GM21619 (cell line): ENCODE data around the gene ZP2.
"Not testable (repeated sequence)": the region's sequence is repeated elsewhere in the genome, so short reads cannot be mapped to it uniquely, and the experiment has no call there.

Experiments used
- ATAC-seq: cut with Tn5 transposase; IDR thresholded peaks from one replicate; pipeline ENCODE4 v1.9.1; 2021; ENCODE audit not compliant: unreplicated experiment

Gene ZP2

GRCh38 chr16:21179126-21179982, 32.0 kb downstream of the ZP2 start:
- no peak for ATAC-seq

DNA sequence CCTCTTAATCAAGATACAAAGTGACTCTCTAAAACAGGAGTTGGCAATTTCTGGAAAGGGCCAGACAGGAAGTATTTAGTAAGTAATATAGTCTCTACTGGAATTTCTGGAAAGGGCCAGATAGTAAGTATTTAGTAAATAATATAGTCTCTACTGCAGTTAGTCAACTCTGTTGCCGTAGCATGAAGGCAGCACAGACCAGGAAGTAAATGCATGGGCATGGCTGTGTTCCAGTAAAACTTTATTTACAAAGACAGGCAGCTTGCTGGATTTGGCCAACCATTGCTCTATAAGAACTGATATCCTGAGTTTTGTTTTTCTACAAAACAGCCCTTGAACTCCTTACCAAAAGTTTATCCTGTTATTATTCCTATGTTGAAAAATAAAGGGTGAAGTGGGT, 36.0 kb downstream of the ZP2 start:
- no peak for ATAC-seq

- no peak for ATAC-seq
Measured at GRCh38 chr16:21172650-21173049, 38.7 kb downstream of the ZP2 start.

GRCh38 chr16:21170116-21170515, 41.3 kb downstream of the ZP2 start:
- ATAC-seq, result not testable (repeated sequence)

DNA sequence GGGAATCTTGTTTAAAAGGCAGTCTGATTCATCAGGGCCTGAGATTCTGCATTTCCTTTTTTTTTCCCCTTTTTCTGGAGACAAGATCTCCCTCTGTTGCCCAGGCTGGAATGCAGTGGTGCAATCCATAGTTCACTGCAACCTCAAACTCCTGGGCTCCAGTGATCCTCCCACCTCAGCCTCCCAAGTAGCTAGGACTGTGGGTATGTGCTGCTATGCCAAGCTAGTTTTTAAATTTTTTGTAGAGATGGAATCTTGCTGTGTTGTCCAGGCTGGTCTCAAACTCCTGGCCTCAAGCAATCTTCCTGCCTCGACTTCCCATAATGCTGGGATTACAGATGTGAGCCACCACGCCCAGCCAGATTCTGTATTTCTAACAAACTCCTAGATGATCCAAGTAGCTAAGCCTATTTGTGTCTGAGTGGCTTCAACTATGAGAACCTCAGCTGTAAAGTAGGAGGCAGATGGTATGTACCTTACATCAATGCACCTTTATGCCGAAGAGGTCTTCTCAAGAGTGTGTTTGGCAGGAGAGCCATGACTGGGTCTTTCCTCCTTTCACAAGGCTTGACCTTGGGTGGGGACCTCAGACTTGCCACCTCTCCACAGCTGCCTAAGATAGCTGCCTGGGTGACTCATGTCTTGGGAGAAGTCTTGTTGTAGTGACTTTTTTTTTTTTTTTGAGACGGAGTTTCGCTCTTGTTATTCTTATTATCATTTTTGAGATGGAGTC, 42.0 kb downstream of the ZP2 start:
- ATAC-seq, result no peak

DNA sequence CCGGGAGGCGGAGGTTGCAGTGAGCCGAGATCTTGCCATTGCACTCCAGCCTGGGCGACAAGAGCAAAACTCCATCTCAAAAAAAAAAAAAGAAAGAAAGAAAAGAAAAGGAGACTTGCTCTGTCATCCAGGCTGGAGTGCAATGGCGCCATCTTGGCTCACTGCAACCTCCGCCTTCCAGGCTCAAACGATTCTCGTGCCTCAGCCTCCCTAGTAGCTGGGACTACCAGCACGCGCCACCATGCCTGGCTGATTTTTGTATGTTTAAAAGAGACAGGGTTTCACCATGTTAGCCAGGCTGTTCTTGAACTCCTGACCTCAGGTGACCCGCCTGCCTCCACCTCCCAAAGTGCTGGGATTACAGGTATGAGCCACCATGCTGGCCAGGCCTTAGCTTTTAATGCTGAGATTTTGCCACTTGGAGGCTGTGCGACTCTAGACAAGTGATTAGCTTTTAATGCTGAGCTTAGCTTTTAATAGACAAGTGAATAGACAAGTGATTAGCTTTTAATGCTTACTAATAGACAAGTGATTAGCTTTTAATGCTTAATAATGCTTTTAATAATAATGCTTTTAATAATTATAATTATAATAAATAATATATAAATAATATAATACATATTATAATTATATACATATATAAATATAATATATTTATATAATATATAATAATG, 43.3 kb downstream of the ZP2 start:
- ATAC-seq, result no peak

DNA sequence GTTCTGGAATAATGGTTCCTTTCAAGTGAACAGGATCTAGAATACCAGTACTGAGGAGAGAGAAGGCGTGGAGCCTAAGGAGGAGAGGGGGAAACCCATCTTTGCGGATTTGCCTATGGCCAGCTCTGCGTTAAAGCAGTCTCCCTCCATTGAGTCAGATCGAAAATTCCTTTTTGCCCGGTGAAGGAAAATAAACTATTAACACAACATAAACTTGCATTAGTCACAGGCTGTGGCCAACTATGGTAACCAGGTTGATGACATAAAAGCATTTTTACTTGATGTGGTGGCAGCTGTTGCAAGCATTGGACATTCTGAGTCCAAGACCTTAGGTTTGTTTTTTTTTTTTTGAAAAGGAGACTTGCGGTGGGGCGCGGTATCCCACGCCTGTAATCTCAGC, 44.0 kb downstream of the ZP2 start:
- ATAC-seq, result no peak

DNA sequence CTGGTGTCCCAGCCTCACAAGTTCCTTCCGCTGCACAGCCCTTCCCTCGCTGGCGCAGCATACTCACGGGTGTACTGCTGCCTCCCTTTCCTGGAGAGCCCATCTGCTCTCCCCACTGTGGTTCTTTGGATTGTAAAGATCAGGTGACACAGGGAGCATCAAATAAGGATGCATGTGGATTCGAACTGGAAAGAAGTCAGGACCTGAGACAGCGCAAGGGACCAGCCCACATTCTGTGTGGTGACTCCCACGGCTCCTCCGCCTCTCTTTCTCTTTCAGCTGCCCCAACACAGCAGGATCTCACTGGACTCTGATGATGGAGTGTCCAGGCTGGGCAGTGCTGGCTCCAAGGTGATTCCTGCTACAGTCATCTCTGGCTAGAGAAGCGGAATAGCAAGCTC, 44.8 kb downstream of the ZP2 start:
- ATAC-seq, result no peak

- no peak for ATAC-seq
Measured at GRCh38 chr16:21164521-21165168, 46.7 kb downstream of the ZP2 start.

DNA sequence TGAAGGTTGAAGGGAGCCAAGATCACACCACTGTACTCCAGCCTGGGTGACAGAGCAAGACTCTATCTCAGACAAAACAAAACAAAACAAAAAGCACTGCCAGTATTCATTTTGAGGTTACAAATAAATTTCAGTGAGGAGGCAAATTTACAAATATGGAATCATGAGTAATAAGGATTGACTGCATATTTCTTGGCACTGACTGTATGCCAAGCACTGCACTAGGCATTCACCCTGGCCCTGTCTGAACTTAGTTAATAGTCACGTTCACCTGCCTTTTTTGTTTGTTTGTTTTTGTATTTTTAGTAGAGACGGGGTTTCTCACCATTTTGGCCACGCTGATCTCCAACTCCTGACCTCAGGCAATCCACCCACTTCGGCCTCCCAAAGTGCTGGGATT, 47.8 kb downstream of the ZP2 start:
- no peak for ATAC-seq

DNA sequence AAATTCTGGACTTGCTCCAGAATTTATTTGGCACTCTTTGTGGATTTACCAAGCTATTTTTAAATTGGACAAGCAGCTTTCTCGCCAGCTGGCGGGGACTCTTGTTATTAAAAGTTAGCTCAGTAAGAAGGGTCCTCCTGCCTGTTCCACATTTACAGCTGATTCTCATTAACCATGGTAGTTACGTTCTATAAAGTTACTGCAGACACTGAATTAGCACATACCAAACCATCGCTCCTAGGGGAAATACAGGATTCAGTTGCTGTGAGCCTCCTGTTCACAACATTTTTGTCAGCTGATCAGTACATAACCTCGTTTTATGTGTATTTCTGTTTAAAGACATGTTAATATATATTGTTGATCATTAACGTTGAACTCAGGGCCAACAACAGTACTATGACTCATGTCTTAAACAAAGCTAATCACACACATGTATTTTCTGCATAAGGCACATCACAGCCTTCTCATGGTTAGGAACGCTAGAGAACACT, 48.7 kb downstream of the ZP2 start:
- no peak for ATAC-seq

DNA sequence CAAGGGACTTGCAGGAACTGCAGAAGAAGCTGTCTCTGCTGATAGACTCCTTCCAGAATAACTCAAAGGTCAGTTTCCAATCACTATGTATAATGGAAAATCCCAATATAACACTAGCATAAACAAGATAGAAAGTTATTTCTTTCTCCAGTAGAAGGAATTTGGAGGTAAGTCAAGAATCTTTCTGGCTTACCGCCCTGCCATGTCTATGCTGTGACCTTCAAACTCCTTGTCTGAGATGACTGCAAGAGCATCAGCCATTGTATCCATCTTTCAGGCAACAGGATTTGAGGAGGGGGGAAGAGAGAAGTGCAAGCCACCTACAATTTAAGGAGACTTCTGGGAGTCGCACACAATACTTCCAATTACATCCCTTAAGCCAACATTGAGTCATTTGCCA, 50.2 kb downstream of the ZP2 start:
- no peak for ATAC-seq

DNA sequence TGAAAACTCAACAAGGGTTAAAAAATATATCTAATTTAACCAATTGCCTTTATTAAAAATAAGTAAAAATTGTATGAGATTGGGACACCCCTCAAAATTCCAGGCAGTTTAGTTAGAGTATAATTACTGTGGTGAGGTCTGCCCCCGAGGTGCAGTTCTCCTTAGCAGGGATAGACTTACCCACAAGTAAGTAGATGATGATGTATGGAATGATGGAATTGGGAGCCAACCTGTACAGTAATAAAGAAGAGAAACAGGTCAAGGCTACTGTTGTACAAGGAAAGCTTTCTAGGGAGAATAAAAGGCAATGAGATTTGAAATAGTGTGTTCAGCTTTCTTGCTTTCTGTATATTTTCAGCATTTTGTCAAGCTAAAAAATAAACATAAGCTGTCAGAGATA, 51.1 kb downstream of the ZP2 start:
- ATAC-seq, result no peak

DNA sequence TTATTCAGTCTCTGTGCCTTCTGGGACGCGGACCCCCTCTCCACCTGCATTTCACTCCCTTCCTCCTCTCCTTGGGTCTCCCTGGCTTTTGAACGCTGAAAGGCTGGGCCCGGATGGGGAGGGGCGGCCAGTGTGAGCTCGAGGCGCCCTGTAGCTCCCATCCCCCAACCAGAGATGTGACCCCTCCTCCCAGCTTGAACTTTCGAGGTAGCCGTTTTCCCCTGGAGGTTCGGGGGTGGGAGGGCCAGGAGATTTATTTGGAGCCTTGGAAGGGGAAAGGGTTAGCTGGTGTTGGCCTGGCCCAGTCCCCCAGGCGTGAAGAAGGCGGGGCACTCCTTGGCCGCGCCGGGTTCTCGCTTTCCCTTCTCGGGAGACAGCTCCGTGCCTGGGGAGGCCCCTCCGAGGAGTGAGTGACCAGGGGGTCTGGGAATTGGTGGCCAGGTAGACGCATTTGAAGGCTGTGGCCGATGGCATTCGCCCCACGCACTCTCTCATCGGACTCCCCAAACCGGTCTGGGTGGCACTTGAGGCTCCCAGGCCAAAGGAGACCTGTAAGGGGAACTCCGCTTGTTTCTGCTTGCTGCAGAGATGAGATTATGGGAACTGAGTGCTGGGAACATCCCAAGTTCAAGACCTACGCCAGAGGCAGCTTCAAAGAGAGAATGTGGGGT, 52.0 kb downstream of the ZP2 start:
- ATAC-seq, result no peak

DNA sequence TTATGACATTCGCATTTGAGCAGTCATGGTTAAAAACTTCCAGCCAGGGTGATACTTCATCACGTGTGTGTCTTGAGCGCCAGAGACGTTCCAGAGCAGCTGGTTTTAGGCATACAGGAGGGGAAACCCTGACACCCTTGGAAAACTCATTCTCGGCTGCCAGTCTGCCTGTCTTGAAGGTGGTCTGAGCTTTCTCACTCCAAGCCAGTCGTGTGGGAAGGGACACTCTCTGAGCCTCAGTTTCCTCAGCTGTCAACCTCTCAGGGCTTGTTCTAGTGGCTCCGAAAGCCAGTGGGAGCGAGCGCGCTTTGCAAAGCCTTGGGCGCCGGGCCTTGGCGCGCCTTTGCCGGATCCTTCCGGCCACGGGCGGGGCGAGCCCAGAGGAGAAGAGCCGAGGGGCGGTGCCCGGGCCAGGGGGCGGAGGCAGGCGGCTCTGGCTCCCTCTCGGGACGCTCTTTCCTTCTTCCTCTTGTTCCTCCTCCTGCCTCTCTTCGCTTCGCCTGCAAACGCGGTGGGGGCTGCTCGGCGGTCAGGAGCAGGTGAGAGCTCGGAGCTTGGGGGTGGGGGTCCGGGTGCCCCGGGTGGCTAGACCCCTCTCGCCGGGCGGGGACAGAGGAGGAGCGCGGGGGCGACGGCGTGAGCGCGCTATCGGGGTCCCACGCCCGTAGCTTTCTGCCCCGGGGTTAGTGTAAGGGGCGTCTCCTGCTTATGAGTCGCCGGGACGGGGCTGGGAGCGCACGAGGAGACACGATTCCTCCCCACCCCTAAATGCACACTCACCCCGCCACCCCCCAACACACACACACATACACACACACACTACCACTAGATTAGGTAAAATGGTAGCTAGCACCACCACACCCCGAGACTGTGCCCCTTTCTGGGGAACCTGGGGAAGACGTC, 52.9 kb downstream of the ZP2 start, which contains the start of gene LDAF1:
Gene LDAF1, plus strand, starts transcription at position 467 of the 903 bp plus-strand sequence. CDS start 2,509 bp downstream, outside the sequence.
- ATAC-seq, result peak; percentile 86

- no peak for ATAC-seq
Measured at GRCh38 chr16:21157632-21158031, 53.7 kb downstream of the ZP2 start.

DNA sequence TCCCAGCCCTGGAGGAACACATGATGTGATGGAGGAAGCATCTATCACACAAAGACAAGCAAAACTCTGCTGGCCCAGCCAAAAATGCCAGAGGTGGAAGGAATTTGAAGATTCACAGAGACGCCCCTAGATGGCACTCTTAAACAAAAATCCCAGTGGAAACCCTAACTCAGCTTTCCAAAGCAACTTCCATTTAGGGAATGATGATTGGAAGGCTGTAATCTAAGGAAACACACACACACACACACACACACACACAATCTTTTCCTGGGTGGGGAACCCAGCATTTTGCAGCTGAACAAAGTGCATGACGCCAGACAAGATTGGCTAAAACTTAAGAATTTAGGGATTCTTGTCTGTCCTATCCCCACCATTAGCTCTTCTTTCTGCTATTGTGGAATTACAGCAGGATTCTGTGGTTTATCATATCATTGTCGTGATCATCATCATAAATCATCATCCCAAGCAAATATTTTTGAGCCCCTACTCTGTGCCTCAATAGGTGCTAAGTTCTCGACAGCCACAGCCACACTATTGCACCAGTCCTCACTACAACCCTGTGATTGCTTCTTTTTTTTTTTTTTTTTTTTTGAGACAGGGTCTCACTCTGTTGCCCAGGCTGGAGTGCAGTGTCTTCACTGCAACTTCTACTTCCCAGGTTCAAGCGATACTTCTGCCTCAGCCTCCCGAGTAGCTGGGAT, 54.5 kb downstream of the ZP2 start:
- no peak for ATAC-seq

- ATAC-seq, result not testable (repeated sequence)
Measured at GRCh38 chr16:21156011-21156410, 55.4 kb downstream of the ZP2 start.
